Panc1 (cell line): ENCODE results near the gene IBTK.

Source experiments
- CTCF ChIP-seq: fragments of 450-650 bp; IDR thresholded peaks from 2 replicates; pipeline ENCODE4 v1.5.1; 2017; ENCODE audit warnings: mild to moderate bottlenecking
- POLR2AphosphoS5 ChIP-seq: IDR thresholded peaks from 2 replicates; pipeline ENCODE4 v1.6.1; 2012; ENCODE audit warnings: mild to moderate bottlenecking, low read depth, low read length, moderate library complexity
- REST ChIP-seq, 2 experiments: IDR thresholded peaks; 2 replicates each; pipeline ENCODE4 v1.6.1; 2011 to 2012; ENCODE audit warnings: low read depth in 2 of 2, control low read depth in 1 of 2, low read length in 1 of 2, mild to moderate bottlenecking in 1 of 2, moderate library complexity in 1 of 2; ENCODE audit not compliant: insufficient read depth in 1 of 2
- SIN3A ChIP-seq: IDR thresholded peaks from 2 replicates; pipeline ENCODE4 v1.6.1; 2012; ENCODE audit warnings: low read depth, mild to moderate bottlenecking, low read length, moderate library complexity, borderline replicate concordance; ENCODE audit not compliant: insufficient read depth
- TCF7L2 ChIP-seq: IDR thresholded peaks from 2 replicates; pipeline ENCODE4 v1.6.1; 2011; ENCODE audit warnings: mild to moderate bottlenecking, low read depth, low read length, inconsistent platforms

GRCh38 chr6:82129797-82130196, 117.7 kb downstream of the IBTK start:
- TF ChIP-seq SIN3A, result no peak
- TF ChIP-seq POLR2AphosphoS5, result no peak
- no peak for TF ChIP-seq CTCF
- no peak for TF ChIP-seq REST (IDR thresholded peaks at IDR 0.05; ENCODE audit: insufficient read depth in 1 of 2, low read depth in 2 of 2, low read length in 1 of 2)
- TF ChIP-seq TCF7L2, result no peak
